ENCODE measurements around the gene NME9. TPM values are rescaled to one million over a fixed set of nuclear protein-coding genes. Genes with fewer than 3 reads are reported as not detected.

Gene NME9
- total and polyA plus RNA-seq, 2 donors (not counting 3 experiments of a cell fraction or from before 2014, with no cell fraction given): 0.08 TPM; not detected in 1

GRCh38 chr3:138336454-138336999 is 6.9 kb upstream of the NME9 start:
- ChIA-PET CTCF (interaction anchor here (1.8 to 2.2 kb wide), 3 partner anchors 11 to 30 kb away, joined by 4 to 7 read pairs (median 4); partner anchors contain the start of gene MRAS), POLR2A (interaction anchor here (0.6 kb wide), 1 partner anchor 769 kb away, joined by 9 read pairs; no protein-coding TSS in a partner anchor)
- Histone ChIP-seq H3K27ac (ENCODE audit: insufficient read depth, low read depth, low read length) (no peak overlapping the region), H4K20me1 (replicated peaks; ENCODE audit: control insufficient read depth, extremely low read depth, insufficient read depth, low read length) (no peaks in the 10 kb centered on the region), H3K4me2 (ENCODE audit: insufficient read depth, low read length) (no peak overlapping the region), H3K9ac (replicated peaks; ENCODE audit: extremely low read depth, insufficient read depth, low read length) (no peak overlapping the region), H3K36me3 (ENCODE audit: control insufficient read depth in 2 of 2, extremely low read depth in 1 of 2, insufficient read depth in 2 of 2, low read length in 2 of 2) (no peaks in the 10 kb centered on the region), H2AFZ (ENCODE audit: low read depth, low read length) (no peak overlapping the region), H3K9me1 (replicated peaks; ENCODE audit: control insufficient read depth, extremely low read depth, insufficient read depth, low read length) (no peaks in the 10 kb centered on the region), H3K4me1 (ENCODE audit: control insufficient read depth, extremely low read depth, insufficient read depth, low read length) (no peaks in the 10 kb centered on the region), H3K4me3 (replicated peaks in 1 of 3; ENCODE audit: insufficient read depth in 1 of 3, low read depth in 1 of 3, low read length in 3 of 3) (no peak overlapping the region), H3K27me3 (ENCODE audit: control insufficient read depth in 2 of 2, insufficient read depth in 2 of 2, low read length in 2 of 2) (peaks cover 6 to 11% of the 10 kb centered on the region in 2 experiments), H3K9me3 (replicated peaks; ENCODE audit: control insufficient read depth, insufficient read depth, low read length) (no peaks in the 10 kb centered on the region), H3K79me2 (ENCODE audit: control insufficient read depth, insufficient read depth, low read length) (no peaks in the 10 kb centered on the region)
- no TSS peak for BruUV-seq (replicated peaks)
- FAIRE-seq: no peak
- dilution Hi-C loops (cut with MboI; ENCODE audit: extremely low pct_ligation_motif_present, low sequenced_read_pairs): no loop called here
- no peak for DNase-seq (ENCODE audit: low read depth, low spot score)
- intact Hi-C loops (cut with micrococcal nuclease): loop anchor here (10.0 kb wide), 1 partner anchor 258 kb away; the partner anchor contains the start of gene CEP70
- TF ChIP-seq, protein P1, sequence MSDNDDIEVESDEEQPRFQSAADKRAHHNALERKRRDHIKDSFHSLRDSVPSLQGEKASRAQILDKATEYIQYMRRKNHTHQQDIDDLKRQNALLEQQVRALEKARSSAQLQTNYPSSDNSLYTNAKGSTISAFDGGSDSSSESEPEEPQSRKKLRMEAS (IDR thresholded peaks at IDR 0.05; ENCODE audit: insufficient read depth, insufficient read length): no peak
- no peak for TF ChIP-seq FOS (IDR thresholded peaks at IDR 0.05; ENCODE audit: borderline replicate concordance, insufficient read depth, low read length)
- no peak for TF ChIP-seq POLR2A (IDR thresholded peaks at IDR 0.05; ENCODE audit: low read depth, low read length)
- TF ChIP-seq POLR2AphosphoS5 (IDR thresholded peaks at IDR 0.05; ENCODE audit: insufficient read depth, low read depth, low read length): no peak
- TF ChIP-seq GATA2 (IDR thresholded peaks at IDR 0.05; ENCODE audit: insufficient read depth, insufficient read length, low read depth, low read length): no peak
- TF ChIP-seq EZH2 (IDR thresholded peaks at IDR 0.05; ENCODE audit: borderline replicate concordance, low read depth, low read length, severe bottlenecking): no peak
- TF ChIP-seq MYC (IDR thresholded peaks at IDR 0.05; ENCODE audit: low read depth, low read length): no peak

GRCh38 chr3:138334608-138335007 is 5.0 kb upstream of the NME9 start:
- H3K9me3 ChIP-seq (replicated peaks; ENCODE audit: control insufficient read depth, insufficient read depth, low read length): no peaks in the 10 kb centered on the region
- no peaks in the 10 kb centered on the region for H3K79me2 ChIP-seq (ENCODE audit: control insufficient read depth, insufficient read depth, low read length)
- H3K36me3 ChIP-seq (ENCODE audit: control insufficient read depth in 2 of 2, extremely low read depth in 1 of 2, insufficient read depth in 2 of 2, low read length in 2 of 2): no peaks in the 10 kb centered on the region
- no TSS peak for BruUV-seq (replicated peaks)
- TF ChIP-seq JUN (IDR thresholded peaks at IDR 0.05; ENCODE audit: borderline replicate concordance, insufficient read depth, insufficient read length, low read depth) (no peak), POLR2A (IDR thresholded peaks at IDR 0.05; ENCODE audit: low read depth, low read length) (no peak), GATA2 (IDR thresholded peaks at IDR 0.05; ENCODE audit: insufficient read depth, insufficient read length, low read depth, low read length) (no peak), MYC (IDR thresholded peaks at IDR 0.05; ENCODE audit: low read depth, low read length) (no peak), EZH2 (IDR thresholded peaks at IDR 0.05; ENCODE audit: borderline replicate concordance, low read depth, low read length, severe bottlenecking) (no peak)
- dilution Hi-C loops (cut with MboI; ENCODE audit: extremely low pct_ligation_motif_present, low sequenced_read_pairs): no loop called here
- no peaks in the 10 kb centered on the region for H4K20me1 ChIP-seq (replicated peaks; ENCODE audit: control insufficient read depth, extremely low read depth, insufficient read depth, low read length)
- no peak overlapping the region for H2AFZ ChIP-seq (ENCODE audit: low read depth, low read length)
- intact Hi-C loops (cut with micrococcal nuclease): loop anchor here (5.0 to 10.0 kb wide), 2 partner anchors 83 to 260 kb away; partner anchors contain the start of gene CEP70
- H3K27me3 ChIP-seq (ENCODE audit: control insufficient read depth in 2 of 2, insufficient read depth in 2 of 2, low read length in 2 of 2): peaks cover 8 to 11% of the 10 kb centered on the region in 2 experiments
- no peak overlapping the region for H3K27ac ChIP-seq (ENCODE audit: insufficient read depth, low read depth, low read length)
- H3K4me2 ChIP-seq (ENCODE audit: insufficient read depth, low read length): no peak overlapping the region
- no peaks in the 10 kb centered on the region for H3K9me1 ChIP-seq (replicated peaks; ENCODE audit: control insufficient read depth, extremely low read depth, insufficient read depth, low read length)
- POLR2A ChIA-PET: no interaction called here
- H3K9ac ChIP-seq (replicated peaks; ENCODE audit: extremely low read depth, insufficient read depth, low read length): no peak overlapping the region
- no peak for DNase-seq (ENCODE audit: low read depth, low spot score)
- no peak for FAIRE-seq
- peaks cover under 1% of the 10 kb centered on the region for H3K4me1 ChIP-seq (ENCODE audit: control insufficient read depth, extremely low read depth, insufficient read depth, low read length)
- H3K4me3 ChIP-seq (replicated peaks in 1 of 3; ENCODE audit: insufficient read depth in 1 of 3, low read depth in 1 of 3, low read length in 3 of 3): no peak overlapping the region
- CTCF ChIA-PET: interaction anchor here (1.1 to 1.8 kb wide), 2 partner anchors 13 to 16 kb away, joined by 3 to 4 read pairs; partner anchors contain the start of gene MRAS

Measured in endothelial cell of umbilical vein (primary cell).